Retinal pigment epithelial cell (primary cell): ENCODE data around the gene SH2D6.
A peak's percentile ranks its signal among the peaks of the same experiment; 100 is the strongest.

Experiments used
- DNase-seq: peaks from one replicate; pipeline ENCODE4 v3.0.0-alpha.2; 2010; ENCODE audit warnings: low read depth
- H3K4me3 ChIP-seq: 2 replicates; pipeline ENCODE4 v1.5.1; 2011; ENCODE audit warnings: mild to moderate bottlenecking, low read length, control low read depth, moderate library complexity
- CTCF ChIP-seq: conservative IDR thresholded peaks from 2 replicates; pipeline ENCODE4 v1.5.1; 2011; ENCODE audit warnings: low read depth, low read length, control low read depth, inconsistent platforms

SH2D6 gene

GRCh38 chr2:85431570-85432205 is 13.2 kb downstream of the SH2D6 start:
- H3K4me3 ChIP-seq, result no peak overlapping the region
- no peak for DNase-seq
- no peak for TF ChIP-seq CTCF

- no peak for DNase-seq
- H3K4me3 ChIP-seq, result no peak overlapping the region
- TF ChIP-seq CTCF, result no peak
These were observed 15.1 kb downstream of the SH2D6 start for GRCh38 chr2:85433511-85434089.

GRCh38 chr2:85434696-85435095 is 16.2 kb downstream of the SH2D6 start:
- DNase-seq, result no peak
- H3K4me3 ChIP-seq, result no peak overlapping the region
- TF ChIP-seq CTCF, result no peak

- no peak for DNase-seq
- no peak for TF ChIP-seq CTCF
- H3K4me3 ChIP-seq, result no peak overlapping the region
These were observed 16.9 kb downstream of the SH2D6 start for GRCh38 chr2:85435220-85435958.

GRCh38 chr2:85435981-85436835 is 17.7 kb downstream of the SH2D6 start:
- no peak for DNase-seq
- H3K4me3 ChIP-seq, result no peak overlapping the region
- peak; percentile 2 for TF ChIP-seq CTCF

- no peak for DNase-seq
- H3K4me3 ChIP-seq, result no peak overlapping the region
- TF ChIP-seq CTCF, result no peak
These were observed 18.4 kb downstream of the SH2D6 start for GRCh38 chr2:85436836-85437487.
